NT2/D1 (cell line): Measurements from ENCODE around the gene UBR2.

ENCODE experiments used
- SUZ12 ChIP-seq: IDR thresholded peaks from 2 replicates; pipeline ENCODE4 v1.6.1; 2011; ENCODE audit not compliant: insufficient read length, insufficient read depth; ENCODE audit errors: extremely low read depth
- YY1 ChIP-seq: IDR thresholded peaks from 2 replicates; pipeline ENCODE4 v1.6.1; 2011; ENCODE audit not compliant: insufficient read length, insufficient read depth

DNA sequence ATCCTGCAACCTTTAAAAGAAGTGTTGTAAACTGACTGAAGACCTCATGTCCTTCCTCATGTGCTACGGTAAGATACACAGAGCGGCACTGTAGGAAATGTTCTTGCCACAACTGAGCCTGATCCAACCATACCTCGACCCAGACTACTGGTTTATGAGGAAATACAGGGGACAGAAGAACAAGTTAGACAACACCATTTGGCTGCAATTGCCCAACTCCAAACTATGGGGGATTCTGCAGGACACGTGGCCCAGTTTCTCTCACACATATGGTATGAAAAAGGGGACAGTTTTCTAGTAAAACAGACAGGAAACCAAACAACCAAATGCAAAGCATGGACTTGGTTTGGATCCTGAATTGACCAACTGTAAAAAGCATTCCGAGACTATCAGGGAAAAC is 148.1 kb downstream of the UBR2 start:
- TF ChIP-seq YY1 = no peak
- no peak for TF ChIP-seq SUZ12
